WTC11 (cell line): ENCODE measurements around the gene TEX261. TPM values are rescaled to one million over a fixed set of nuclear protein-coding genes. Genes with fewer than 3 reads are reported as not detected.

ENCODE experiments used
- ATAC-seq: fragments of 200-7000 bp; cut with Tn5 transposase; 2 replicates; pipeline ENCODE4 v1.10.0; 2021; ENCODE audit warnings: mild to moderate bottlenecking, moderate library complexity
- CTCF ChIA-PET: fragments of 300-600 bp; sonication (Branson Sonifier 250); formaldehyde crosslinking; loops from one replicate; lab custom pipeline; 2021; ENCODE audit warnings: antibody characterized with exemption; lab: Charles Lee
- POLR2A ChIA-PET: fragments of 350-600 bp; sonication (Branson Sonifier 250); formaldehyde crosslinking; loops from one replicate; lab custom pipeline; 2021; ENCODE audit warnings: antibody characterized with exemption; lab: Charles Lee
- DNase-seq: peaks from one replicate; pipeline ENCODE4 v3.0.0; 2021; ENCODE audit warnings: low spot score
- H3K27ac Mint-ChIP-seq: 2 replicates; pipeline ENCODE4 v1.8.0; 2021; ENCODE audit warnings: mixed read lengths
- H3K27me3 Mint-ChIP-seq: 2 replicates; pipeline ENCODE4 v1.8.0; 2021; ENCODE audit warnings: low read depth, mild to moderate bottlenecking, moderate library complexity, mixed read lengths
- H3K36me3 Mint-ChIP-seq: 2 replicates; pipeline ENCODE4 v1.8.0; 2021; ENCODE audit warnings: mixed read lengths
- H3K4me1 Mint-ChIP-seq: 2 replicates; pipeline ENCODE4 v1.8.0; 2022; ENCODE audit warnings: mixed read lengths
- H3K4me3 Mint-ChIP-seq: 2 replicates; pipeline ENCODE4 v1.8.0; 2021; ENCODE audit warnings: mild to moderate bottlenecking, moderate library complexity, mixed read lengths
- H3K9me3 Mint-ChIP-seq: 2 replicates; pipeline ENCODE4 v1.8.0; 2021; ENCODE audit warnings: mixed read lengths
- CBFB ChIP-seq: sonication (generic); formaldehyde crosslinking; IDR thresholded peaks from 2 replicates; pipeline ENCODE4 v1.8.1; 2022; ENCODE audit warnings: mild to moderate bottlenecking, low read depth, missing genetic modification reagents
- CTCF ChIP-seq: fragments of 200-600 bp; IDR thresholded peaks from 2 replicates; pipeline ENCODE4 v1.8.0; 2022; ENCODE audit warnings: antibody characterized with exemption
- E2F5 ChIP-seq: sonication (generic); formaldehyde crosslinking; IDR thresholded peaks from 2 replicates; pipeline ENCODE4 v1.8.1; 2022; ENCODE audit warnings: mild to moderate bottlenecking, moderate library complexity, missing genetic modification reagents
- EMX1 ChIP-seq: fragments of 250-450 bp; sonication (Bioruptor Pico); IDR thresholded peaks from 2 replicates; pipeline ENCODE4 v1.8.0; 2021; ENCODE audit warnings: mild to moderate bottlenecking
- FOXP4 ChIP-seq: sonication (generic); formaldehyde crosslinking; IDR thresholded peaks from 2 replicates; pipeline ENCODE4 v1.8.0; 2022; ENCODE audit warnings: mild to moderate bottlenecking, missing genetic modification reagents
- HMGA2 ChIP-seq: fragments of 250-450 bp; sonication (Bioruptor Pico); IDR thresholded peaks from 2 replicates; pipeline ENCODE4 v1.4.0; 2021; ENCODE audit warnings: mild to moderate bottlenecking, moderate library complexity
- JUN ChIP-seq: sonication (generic); formaldehyde crosslinking; IDR thresholded peaks from 2 replicates; pipeline ENCODE4 v1.8.0; 2023; ENCODE audit warnings: mild to moderate bottlenecking, missing genetic modification reagents
- MYBL2 ChIP-seq: sonication (generic); formaldehyde crosslinking; IDR thresholded peaks from 2 replicates; pipeline ENCODE4 v1.8.1; 2023; ENCODE audit warnings: mild to moderate bottlenecking, moderate library complexity, missing genetic modification reagents
- NFE2L1 ChIP-seq: sonication (generic); formaldehyde crosslinking; IDR thresholded peaks from 2 replicates; pipeline ENCODE4 v1.8.1; 2023; ENCODE audit warnings: missing genetic modification reagents
- RORB ChIP-seq: fragments of 250-450 bp; sonication (Bioruptor Pico); IDR thresholded peaks from 2 replicates; pipeline ENCODE4 v1.9.0; 2021; ENCODE audit warnings: mild to moderate bottlenecking
- USF2 ChIP-seq: sonication (generic); formaldehyde crosslinking; IDR thresholded peaks from 2 replicates; pipeline ENCODE4 v1.8.1; 2023; ENCODE audit warnings: mild to moderate bottlenecking, missing genetic modification reagents, moderate library complexity
- ZNF232 ChIP-seq: sonication (generic); formaldehyde crosslinking; IDR thresholded peaks from 2 replicates; pipeline ENCODE4 v1.8.0; 2022; ENCODE audit warnings: mild to moderate bottlenecking, missing genetic modification reagents
- ZNF281 ChIP-seq: sonication (generic); formaldehyde crosslinking; IDR thresholded peaks from 2 replicates; pipeline ENCODE4 v1.8.0; 2023; ENCODE audit warnings: mild to moderate bottlenecking, missing genetic modification reagents
- ZNF425 ChIP-seq: fragments of 250-450 bp; sonication (Bioruptor Pico); conservative IDR thresholded peaks from 2 replicates; pipeline ENCODE4 v1.9.0; 2021; ENCODE audit warnings: mild to moderate bottlenecking
- ZNF512 ChIP-seq: sonication (generic); formaldehyde crosslinking; IDR thresholded peaks from 2 replicates; pipeline ENCODE4 v1.8.1; 2022; ENCODE audit warnings: missing genetic modification reagents, borderline replicate concordance
- total RNA-seq: library from RNA; stranded (reverse); gene quantifications from 3 replicates; pipeline ENCODE4 v1.2.3, GENCODE V29; 2021

TEX261 gene
- total RNA-seq, 1 experiment from 2014 or later: 18.3 TPM

- DNase-seq: no peak
Observed at GRCh38 chr2:70967189-70967588, 27.5 kb downstream of the TEX261 start.

GRCh38 chr2:70966681-70967080 lies 28.0 kb downstream of the TEX261 start:
- Mint-ChIP-seq H3K4me3 (no peak overlapping the region), H3K27me3 (peaks cover 99% of the 10 kb centered on the region)
- POLR2A ChIA-PET: no interaction called here
- TF ChIP-seq RORB (CRISPR knock-in tag) (no peak), ZNF512 (no peak), ZNF232 (CRISPR knock-in tag) (no peak), CBFB (CRISPR knock-in tag) (no peak), CTCF (no peak), HMGA2 (CRISPR knock-in tag) (no peak), E2F5 (no peak), JUN (CRISPR knock-in tag) (no peak), ZNF425 (CRISPR knock-in tag) (no peak), NFE2L1 (CRISPR knock-in tag) (no peak), EMX1 (CRISPR knock-in tag) (no peak), MYBL2 (CRISPR knock-in tag) (no peak)

More at GRCh38 chr2:70967189-70967588, 27.5 kb downstream of the TEX261 start:
- ATAC-seq: no peak
- Mint-ChIP-seq H3K4me3 (no peak overlapping the region), H3K27me3 (peaks cover 99% of the 10 kb centered on the region), H3K4me1 (peaks cover 3% of the 10 kb centered on the region), H3K27ac (no peak overlapping the region), H3K36me3 (no peaks in the 10 kb centered on the region), H3K9me3 (no peaks in the 10 kb centered on the region)
- ChIA-PET POLR2A (no interaction called here), CTCF (interaction anchor here (1.0 to 8.5 kb wide), 7 partner anchors 7 to 96 kb away, joined by 3 to 159 read pairs (median 9); no protein-coding TSS in a partner anchor)
- TF ChIP-seq FOXP4 (CRISPR knock-in tag) (no peak), ZNF281 (CRISPR knock-in tag) (no peak), USF2 (CRISPR knock-in tag) (no peak)

More at GRCh38 chr2:70966681-70967080, 28.0 kb downstream of the TEX261 start:
- CTCF ChIA-PET: interaction anchor here (0.6 to 8.5 kb wide), 14 partner anchors 8 to 199 kb away, joined by 3 to 159 read pairs (median 6); partner anchors contain the start of gene ADD2
- peaks cover 3% of the 10 kb centered on the region for H3K4me1 Mint-ChIP-seq
- H3K9me3 Mint-ChIP-seq: no peaks in the 10 kb centered on the region
- no peaks in the 10 kb centered on the region for H3K36me3 Mint-ChIP-seq
- H3K27ac Mint-ChIP-seq: no peak overlapping the region
- no peak for DNase-seq
- no peak for ATAC-seq
